H9 (cell line): Measurements from ENCODE around the gene TENM3. TPM values are rescaled to one million over a fixed set of nuclear protein-coding genes. Genes with fewer than 3 reads are reported as not detected.
A peak's percentile ranks its signal among the peaks of the same experiment; 100 is the strongest.

Experiments
- DNase-seq: peaks from one replicate; pipeline ENCODE4 v3.0.0-alpha.2; 2017
- H2AFZ ChIP-seq: one replicate; pipeline ENCODE4 v1.6.1; 2013; ENCODE audit warnings: mild to moderate bottlenecking, low read length, control low read depth, moderate library complexity
- H2AK5ac ChIP-seq: 2 replicates; pipeline ENCODE4 v1.6.1; 2013; ENCODE audit warnings: low read length, control low read depth, mixed read lengths; ENCODE audit not compliant: insufficient read length
- H2BK120ac ChIP-seq: one replicate; pipeline ENCODE4 v1.6.1; 2013; ENCODE audit warnings: low read depth, mild to moderate bottlenecking, low read length, control low read depth, inconsistent platforms; ENCODE audit not compliant: poor library complexity, severe bottlenecking
- H2BK12ac ChIP-seq: 2 replicates; pipeline ENCODE4 v1.6.1; 2013; ENCODE audit warnings: low read length, control low read depth, mixed read lengths, low read depth; ENCODE audit not compliant: insufficient read length
- H2BK15ac ChIP-seq: 2 replicates; pipeline ENCODE4 v1.6.1; 2013; ENCODE audit warnings: low read depth, low read length, control low read depth
- H2BK20ac ChIP-seq: one replicate; pipeline ENCODE4 v1.6.1; 2013; ENCODE audit warnings: low read depth, mild to moderate bottlenecking, low read length, control low read depth, inconsistent platforms; ENCODE audit not compliant: poor library complexity, severe bottlenecking
- H2BK5ac ChIP-seq: 2 replicates; pipeline ENCODE4 v1.6.1; 2013; ENCODE audit warnings: low read length, control low read depth, mixed read lengths; ENCODE audit not compliant: insufficient read length
- H3K14ac ChIP-seq: 2 replicates; pipeline ENCODE4 v1.6.1; 2013; ENCODE audit warnings: low read length, control low read depth; ENCODE audit not compliant: insufficient read depth
- H3K18ac ChIP-seq: 2 replicates; pipeline ENCODE4 v1.6.1; 2013; ENCODE audit warnings: low read depth, mild to moderate bottlenecking, mixed read lengths, low read length, control low read depth; ENCODE audit not compliant: insufficient read length
- H3K23ac ChIP-seq: 2 replicates; pipeline ENCODE4 v1.6.1; 2013; ENCODE audit warnings: low read length, control low read depth, mixed read lengths, low read depth; ENCODE audit not compliant: insufficient read length
- H3K23me2 ChIP-seq: 2 replicates; pipeline ENCODE4 v1.6.1; 2013; ENCODE audit warnings: low read depth, mild to moderate bottlenecking, mixed read lengths, low read length, control low read depth; ENCODE audit not compliant: insufficient read length, poor library complexity, severe bottlenecking
- H3K27ac ChIP-seq: 2 replicates; pipeline ENCODE4 v1.5.1; 2013; ENCODE audit warnings: low read length, control low read depth, mixed read lengths, low read depth; ENCODE audit not compliant: insufficient read length
- H3K27me3 ChIP-seq: 2 replicates; pipeline ENCODE4 v1.6.1; 2013; ENCODE audit warnings: low read length, control low read depth, inconsistent platforms; ENCODE audit not compliant: insufficient read depth
- H3K4ac ChIP-seq: 2 replicates; pipeline ENCODE4 v1.6.1; 2013; ENCODE audit warnings: low read depth, mild to moderate bottlenecking, control low read depth, inconsistent platforms, low read length, moderate library complexity
- H3K4me1 ChIP-seq: 2 replicates; pipeline ENCODE4 v1.6.1; 2013; ENCODE audit warnings: low read length, control low read depth, inconsistent platforms; ENCODE audit not compliant: insufficient read depth
- H3K4me2 ChIP-seq: 2 replicates; pipeline ENCODE4 v1.6.1; 2013; ENCODE audit warnings: low read length, control low read depth, mixed read lengths; ENCODE audit not compliant: insufficient read length, insufficient read depth
- H3K56ac ChIP-seq: 2 replicates; pipeline ENCODE4 v1.6.1; 2013; ENCODE audit warnings: low read depth, mild to moderate bottlenecking, mixed read lengths, low read length, control low read depth; ENCODE audit not compliant: insufficient read length
- H3K79me1 ChIP-seq: 2 replicates; pipeline ENCODE4 v1.6.1; 2013; ENCODE audit warnings: low read depth, mild to moderate bottlenecking, moderate library complexity, low read length, control low read depth, inconsistent platforms; ENCODE audit not compliant: insufficient read depth, poor library complexity, severe bottlenecking
- H3K79me2 ChIP-seq: 2 replicates; pipeline ENCODE4 v1.6.1; 2013; ENCODE audit warnings: low read length, control low read depth, inconsistent platforms; ENCODE audit not compliant: insufficient read depth
- H3K9ac ChIP-seq: 2 replicates; pipeline ENCODE4 v1.6.1; 2013; ENCODE audit warnings: low read length, control low read depth, mixed read lengths; ENCODE audit not compliant: insufficient read length; ENCODE audit errors: extremely low read depth
- H3K9me3 ChIP-seq: one replicate; pipeline ENCODE4 v1.6.1; 2013; ENCODE audit warnings: low read depth, low read length, inconsistent platforms; ENCODE audit not compliant: control insufficient read depth
- H3T11ph ChIP-seq: one replicate; pipeline ENCODE4 v1.6.1; 2013; ENCODE audit warnings: mild to moderate bottlenecking, low read length, control low read depth, inconsistent platforms
- H4K20me1 ChIP-seq: one replicate; pipeline ENCODE4 v1.6.1; 2013; ENCODE audit not compliant: control insufficient read depth, insufficient read length, insufficient read depth
- H4K5ac ChIP-seq: 2 replicates; pipeline ENCODE4 v1.6.1; 2013; ENCODE audit warnings: low read depth, mild to moderate bottlenecking, mixed read lengths, low read length, control low read depth; ENCODE audit not compliant: insufficient read length
- H4K8ac ChIP-seq: replicated peaks from 2 replicates; pipeline ENCODE4 v1.6.1; 2013; ENCODE audit warnings: low read length, control low read depth, mixed read lengths, low read depth; ENCODE audit not compliant: insufficient read length
- H4K91ac ChIP-seq: 2 replicates; pipeline ENCODE4 v1.6.1; 2013; ENCODE audit warnings: low read depth, mild to moderate bottlenecking, moderate library complexity, mixed read lengths, low read length, control low read depth; ENCODE audit not compliant: insufficient read length
- H3K27ac Mint-ChIP-seq, 3 experiments: 2 replicates in 2 of 3; 3 replicates in 1 of 3; pipeline ENCODE4 v1.8.0; 2020 to 2021; ENCODE audit warnings: mixed read lengths in 3 of 3, mild to moderate bottlenecking in 1 of 3, moderate library complexity in 1 of 3
- H3K27me3 Mint-ChIP-seq: 2 replicates; pipeline ENCODE4 v1.8.0; 2021; ENCODE audit warnings: low read depth, mild to moderate bottlenecking, moderate library complexity, mixed read lengths
- H3K36me3 Mint-ChIP-seq, 3 experiments: 2 replicates in 2 of 3; 3 replicates in 1 of 3; pipeline ENCODE4 v1.8.0; 2020 to 2021; ENCODE audit warnings: low read depth in 3 of 3, mixed read lengths in 3 of 3; ENCODE audit not compliant: insufficient read depth in 1 of 3
- H3K4me1 Mint-ChIP-seq, 2 experiments: 2 replicates each; pipeline ENCODE4 v1.8.0; 2020; ENCODE audit warnings: mixed read lengths in 2 of 2
- H3K4me3 Mint-ChIP-seq, 2 experiments: 2 replicates in 1 of 2; 3 replicates in 1 of 2; pipeline ENCODE4 v1.8.0; 2020 to 2021; ENCODE audit warnings: mild to moderate bottlenecking in 2 of 2, mixed read lengths in 2 of 2, moderate library complexity in 1 of 2
- H3K9me3 Mint-ChIP-seq, 2 experiments: 2 replicates in 1 of 2; 3 replicates in 1 of 2; pipeline ENCODE4 v1.8.0; 2020; ENCODE audit warnings: mild to moderate bottlenecking in 2 of 2, mixed read lengths in 2 of 2, moderate library complexity in 1 of 2
- WGBS: extraction: QIAGEN DNeasy Blood & Tissue Kit; methylation state at CpG from one replicate; pipeline ENCODE4 v1.1.7; 2013; ENCODE audit warnings: missing lambda C conversion rate, low lambda C conversion rate, mixed read lengths; ENCODE audit not compliant: insufficient read length; ENCODE audit errors: extremely low coverage; 5-methylcytosine and 5-hydroxymethylcytosine counted together
- total RNA-seq: library from RNA; stranded (reverse); gene quantifications from 2 replicates; pipeline ENCODE4 v1.2.1, GENCODE V29; 2021
- TF ChIP-seq, protein P1 (sequence below): fragments of 200-600 bp; sonication (generic); conservative IDR thresholded peaks from 3 replicates; pipeline ENCODE4 v1.8.0; 2021; ENCODE audit warnings: antibody characterized with exemption, mild to moderate bottlenecking

The TENM3 gene
- total RNA-seq, 1 experiment from 2014 or later, result 49.6 TPM

DNA sequence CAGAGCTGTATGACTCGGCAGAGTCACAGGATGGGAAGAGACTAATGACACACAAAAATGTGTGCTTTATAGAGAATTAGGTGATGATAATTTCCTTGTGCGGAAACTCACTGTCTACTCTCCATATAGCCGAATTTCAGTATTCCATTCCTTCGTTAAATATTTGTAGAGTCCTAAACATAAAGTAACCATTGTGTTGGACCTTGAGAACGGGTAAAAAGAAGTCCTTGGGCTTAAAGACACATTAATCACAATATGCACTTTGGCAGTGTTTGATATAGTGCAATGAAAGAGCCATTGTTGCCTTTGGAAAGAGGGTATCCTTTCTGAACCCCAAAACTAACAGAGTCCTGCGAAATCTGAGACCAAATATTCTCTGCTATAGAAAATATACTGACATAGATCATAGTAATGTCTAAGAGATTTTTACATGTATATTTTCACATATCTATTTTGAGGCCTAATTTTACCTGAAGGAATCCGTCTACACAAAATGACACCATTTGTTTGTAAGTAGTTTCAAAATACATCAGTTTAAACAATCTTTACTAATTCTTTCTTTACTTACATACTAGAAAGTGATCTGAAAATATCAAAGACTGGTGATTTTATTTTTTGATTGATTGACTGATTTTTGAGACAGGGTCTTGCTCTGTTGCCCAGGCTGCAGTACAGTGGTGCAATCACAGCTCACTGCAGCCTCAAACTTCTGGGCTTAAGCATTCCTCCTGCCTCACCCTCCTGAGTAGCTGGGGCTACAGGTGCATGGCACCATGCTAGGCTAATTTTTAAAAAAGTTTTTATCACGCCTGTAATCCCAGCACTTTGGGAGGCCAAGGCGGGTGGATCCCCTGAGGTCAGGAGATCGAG is 377.1 kb downstream of the TENM3 start:
- Histone ChIP-seq H3K4me1 (no peaks in the 10 kb centered on the region), H2BK15ac (no peak overlapping the region), H2AK5ac (no peak overlapping the region), H3K27ac (no peak overlapping the region), H3K9ac (no peak overlapping the region), H3K14ac (no peak overlapping the region), H2BK5ac (no peak overlapping the region), H3K23ac (no peak overlapping the region), H4K91ac (no peak overlapping the region), H3K23me2 (no peaks in the 10 kb centered on the region), H3K4me2 (no peak overlapping the region), H2AFZ (no peak overlapping the region), H4K20me1 (no peaks in the 10 kb centered on the region), H3K18ac (no peak overlapping the region), H2BK12ac (no peak overlapping the region), H4K8ac (no peak overlapping the region), H4K5ac (no peak overlapping the region), H3K9me3 (no peaks in the 10 kb centered on the region), H2BK120ac (no peak overlapping the region), H3K56ac (no peak overlapping the region), H3K79me1 (no peaks in the 10 kb centered on the region), H3K4ac (no peak overlapping the region), H3K79me2 (no peaks in the 10 kb centered on the region), H3K27me3 (no peaks in the 10 kb centered on the region), H3T11ph (no peak overlapping the region), H2BK20ac (no peak overlapping the region)
- TF ChIP-seq, protein P1, sequence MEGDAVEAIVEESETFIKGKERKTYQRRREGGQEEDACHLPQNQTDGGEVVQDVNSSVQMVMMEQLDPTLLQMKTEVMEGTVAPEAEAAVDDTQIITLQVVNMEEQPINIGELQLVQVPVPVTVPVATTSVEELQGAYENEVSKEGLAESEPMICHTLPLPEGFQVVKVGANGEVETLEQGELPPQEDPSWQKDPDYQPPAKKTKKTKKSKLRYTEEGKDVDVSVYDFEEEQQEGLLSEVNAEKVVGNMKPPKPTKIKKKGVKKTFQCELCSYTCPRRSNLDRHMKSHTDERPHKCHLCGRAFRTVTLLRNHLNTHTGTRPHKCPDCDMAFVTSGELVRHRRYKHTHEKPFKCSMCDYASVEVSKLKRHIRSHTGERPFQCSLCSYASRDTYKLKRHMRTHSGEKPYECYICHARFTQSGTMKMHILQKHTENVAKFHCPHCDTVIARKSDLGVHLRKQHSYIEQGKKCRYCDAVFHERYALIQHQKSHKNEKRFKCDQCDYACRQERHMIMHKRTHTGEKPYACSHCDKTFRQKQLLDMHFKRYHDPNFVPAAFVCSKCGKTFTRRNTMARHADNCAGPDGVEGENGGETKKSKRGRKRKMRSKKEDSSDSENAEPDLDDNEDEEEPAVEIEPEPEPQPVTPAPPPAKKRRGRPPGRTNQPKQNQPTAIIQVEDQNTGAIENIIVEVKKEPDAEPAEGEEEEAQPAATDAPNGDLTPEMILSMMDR, result no peak
- peaks cover 16% of the 10 kb centered on the region in 2 experiments for H3K4me1 Mint-ChIP-seq
- no peaks in the 10 kb centered on the region for H3K9me3 Mint-ChIP-seq
- DNase-seq, result no peak
- H3K36me3 Mint-ChIP-seq, result peaks cover 1 to 17% (median 17%) of the 10 kb centered on the region in 3 experiments; a peak in 6 of 7 replicates
- no peak overlapping the region for H3K4me3 Mint-ChIP-seq
- H3K27me3 Mint-ChIP-seq, result no peaks in the 10 kb centered on the region; the same call in 1 of the 2 replicates
- peak overlapping the region in 1 of 3 experiments; percentile 52; a peak in 1 of 7 replicates for H3K27ac Mint-ChIP-seq
- whole genome bisulfite sequencing, result no CpG with 5 or more reads among the region's 10 CpGs
